Heart left ventricle (tissue), 13 donors: ENCODE data around the gene DCLK1.

Source experiments
- POLR2A ChIP-seq, 2 donors: fragments of 450-650 bp; IDR thresholded peaks; one replicate each; pipeline ENCODE4 v1.6.1; 2017; ENCODE audit warnings: antibody characterized with exemption in 2 of 2, mild to moderate bottlenecking in 2 of 2, moderate library complexity in 2 of 2
- TF ChIP-seq, protein P1 (sequence below), 12 donors: fragments of 200-600 bp; sonication (generic) in 4 of 12; IDR thresholded peaks; one replicate each; pipeline versions ENCODE4 v1.5.0 to v1.8.0; 2018 to 2022; ENCODE audit warnings: antibody characterized with exemption in 12 of 12, mild to moderate bottlenecking in 5 of 12
- donor health status: ischemic (EF 13 %, LVEDD 7.1; RV severe dilation, severe dysfunction).
- donor health status: DM: no; HTN: yes; CAD: no.
- donor health status: DM: no; HTN: no; CAD: no.
- donor health status: ischemic (EF 25% LVEDD 6.9; RV normal size, moderate dysfunction).
- donor health status: ischemic (EF 25% LVEDD 5.7; RV mildly dilated, moderate dysfunction).
- donor health status: ischemic (EF 35%, LVEDD 5.7; RV mildly dilated, moderate dysfunction).
- donor health status: nonischemic (EF 11% LVEDD 7.7; RV severe dilation, severe dysfunction).
- donor health status: DM: yes; HTN: yes; CAD: no.
- donor health status: PGD.
- donor health status: ischemic (EF 29% LVEDD 5.4; RV normal size, mild dysfunction).
- donor health status: nonischemic (EF 23%, LVEDD 6.1; RV moderate dilation, normal function).

DNA sequence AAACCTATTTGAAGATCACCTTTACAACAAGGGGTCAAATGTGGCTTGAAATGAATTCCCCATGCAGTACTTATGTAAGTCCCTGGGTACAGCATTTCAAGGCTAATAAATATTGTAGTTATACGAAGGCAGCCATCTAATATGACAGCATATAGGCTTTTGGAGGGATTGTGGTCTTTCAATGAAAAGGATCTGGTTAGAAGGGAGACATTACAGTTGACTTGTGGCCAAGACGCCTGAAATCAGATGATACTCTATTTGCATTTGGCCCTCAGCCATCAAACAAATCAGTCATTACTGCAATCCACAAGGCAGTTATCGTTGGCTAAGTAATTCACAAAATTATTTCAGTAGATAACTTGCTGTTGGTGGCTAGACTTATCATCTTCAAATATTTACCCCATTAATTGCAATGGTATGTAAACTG lies 242.7 kb downstream of the DCLK1 start:
- TF ChIP-seq, protein P1, sequence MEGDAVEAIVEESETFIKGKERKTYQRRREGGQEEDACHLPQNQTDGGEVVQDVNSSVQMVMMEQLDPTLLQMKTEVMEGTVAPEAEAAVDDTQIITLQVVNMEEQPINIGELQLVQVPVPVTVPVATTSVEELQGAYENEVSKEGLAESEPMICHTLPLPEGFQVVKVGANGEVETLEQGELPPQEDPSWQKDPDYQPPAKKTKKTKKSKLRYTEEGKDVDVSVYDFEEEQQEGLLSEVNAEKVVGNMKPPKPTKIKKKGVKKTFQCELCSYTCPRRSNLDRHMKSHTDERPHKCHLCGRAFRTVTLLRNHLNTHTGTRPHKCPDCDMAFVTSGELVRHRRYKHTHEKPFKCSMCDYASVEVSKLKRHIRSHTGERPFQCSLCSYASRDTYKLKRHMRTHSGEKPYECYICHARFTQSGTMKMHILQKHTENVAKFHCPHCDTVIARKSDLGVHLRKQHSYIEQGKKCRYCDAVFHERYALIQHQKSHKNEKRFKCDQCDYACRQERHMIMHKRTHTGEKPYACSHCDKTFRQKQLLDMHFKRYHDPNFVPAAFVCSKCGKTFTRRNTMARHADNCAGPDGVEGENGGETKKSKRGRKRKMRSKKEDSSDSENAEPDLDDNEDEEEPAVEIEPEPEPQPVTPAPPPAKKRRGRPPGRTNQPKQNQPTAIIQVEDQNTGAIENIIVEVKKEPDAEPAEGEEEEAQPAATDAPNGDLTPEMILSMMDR (IDR thresholded peaks at IDR 0.05): no peak
- TF ChIP-seq POLR2A (IDR thresholded peaks at IDR 0.05): no peak
